Measurements from ENCODE around the gene TMPRSS7. TPM values are rescaled to one million over a fixed set of nuclear protein-coding genes. Genes with fewer than 3 reads are reported as not detected.

The TMPRSS7 gene
- total RNA-seq, 6 experiments from 2014 or later: 0.10 TPM; not detected in 5

DNA sequence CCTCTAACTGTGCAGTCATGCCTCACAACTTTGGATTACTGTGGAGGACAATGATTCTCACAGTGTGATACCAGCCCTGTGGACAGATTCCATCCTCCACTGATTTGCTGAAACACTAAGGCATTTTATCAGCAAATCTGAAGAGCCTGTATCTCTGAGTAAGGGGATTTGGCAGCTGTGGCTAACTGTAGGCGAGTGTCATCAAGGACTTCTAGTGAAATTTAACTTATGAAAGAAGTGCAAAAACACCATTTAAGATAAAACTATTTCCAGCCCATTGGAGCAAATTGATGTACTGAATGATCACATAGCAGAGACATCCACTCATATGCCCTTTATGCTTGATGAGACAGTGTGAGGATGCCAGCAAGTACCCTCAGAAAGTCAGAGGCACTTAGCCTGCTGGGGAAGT, 13.9 kb upstream of the TMPRSS7 start:
- no peak overlapping the region for H3K4me3 Mint-ChIP-seq
- H3K9me3 Mint-ChIP-seq: no peaks in the 10 kb centered on the region
- 0 out of 2 replicates have a peak, but pooled peaks cover 6% of the 10 kb centered on the region for H3K4me1 Mint-ChIP-seq (ENCODE audit: low read depth)
- no peak overlapping the region for H3K27ac Mint-ChIP-seq
- DNase-seq: no peak
- TF ChIP-seq CTCF (IDR thresholded peaks at IDR 0.05): no peak
- H3K27me3 Mint-ChIP-seq (ENCODE audit: insufficient read depth): no peaks in the 10 kb centered on the region; the same call in 1 of the 2 replicates
- H3K36me3 Mint-ChIP-seq (ENCODE audit: low read depth): peaks cover 5% of the 10 kb centered on the region; the same call in 1 of the 2 replicates

DNA sequence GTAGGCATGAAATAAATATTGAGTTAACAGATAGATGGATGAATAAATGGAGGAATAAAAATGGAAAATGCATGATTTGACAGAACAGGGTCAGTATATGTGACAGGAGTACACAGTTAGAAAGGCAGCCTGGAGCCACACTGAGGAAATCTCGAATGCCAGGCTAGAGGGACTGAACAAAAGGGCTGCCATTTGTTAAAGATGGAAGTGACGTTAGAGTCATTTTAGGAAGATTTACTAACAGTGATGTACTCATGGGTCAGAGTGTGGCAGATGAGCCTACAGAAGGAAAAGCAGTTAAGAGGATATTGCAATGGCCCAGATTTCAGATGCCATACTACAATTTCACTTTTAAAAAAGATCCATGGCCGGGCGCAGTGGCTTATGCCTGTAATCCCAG, 7.4 kb upstream of the TMPRSS7 start:
- Mint-ChIP-seq H3K9me3 (no peaks in the 10 kb centered on the region), H3K36me3 (ENCODE audit: low read depth) (no peaks in the 10 kb centered on the region), H3K4me3 (no peak overlapping the region), H3K27ac (no peak overlapping the region), H3K4me1 (ENCODE audit: low read depth) (peaks cover 17% of the 10 kb centered on the region; the same call in 1 of the 2 replicates), H3K27me3 (ENCODE audit: insufficient read depth) (no peaks in the 10 kb centered on the region; the same call in 1 of the 2 replicates)
- no peak for TF ChIP-seq CTCF (IDR thresholded peaks at IDR 0.05)
- no peak for DNase-seq

DNA sequence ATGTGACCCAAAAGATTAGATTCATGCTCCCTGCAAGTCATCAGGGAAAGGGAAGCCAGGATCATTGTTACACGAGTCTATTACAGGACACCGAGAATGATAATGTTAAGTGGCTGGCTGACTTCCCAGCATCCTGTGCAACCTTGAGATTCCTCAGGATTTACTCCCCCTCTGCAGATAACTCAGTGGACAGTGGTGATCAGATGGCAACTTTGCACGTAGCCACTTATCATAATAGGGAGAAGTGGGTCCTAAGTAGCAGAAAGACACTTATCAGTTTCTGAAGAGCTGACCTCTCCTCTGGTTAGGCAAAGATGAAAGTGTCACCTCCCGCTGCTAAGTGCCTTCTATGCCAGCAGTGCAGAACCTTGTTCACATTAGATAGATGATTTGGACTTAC, 6.7 kb upstream of the TMPRSS7 start:
- TF ChIP-seq CTCF (IDR thresholded peaks at IDR 0.05): no peak
- no peak for DNase-seq
- Mint-ChIP-seq H3K27me3 (ENCODE audit: insufficient read depth) (no peaks in the 10 kb centered on the region; the same call in 1 of the 2 replicates), H3K27ac (no peak overlapping the region), H3K36me3 (ENCODE audit: low read depth) (no peaks in the 10 kb centered on the region), H3K4me1 (ENCODE audit: low read depth) (peaks cover 17% of the 10 kb centered on the region; the same call in 1 of the 2 replicates), H3K4me3 (no peak overlapping the region), H3K9me3 (no peaks in the 10 kb centered on the region)

DNA sequence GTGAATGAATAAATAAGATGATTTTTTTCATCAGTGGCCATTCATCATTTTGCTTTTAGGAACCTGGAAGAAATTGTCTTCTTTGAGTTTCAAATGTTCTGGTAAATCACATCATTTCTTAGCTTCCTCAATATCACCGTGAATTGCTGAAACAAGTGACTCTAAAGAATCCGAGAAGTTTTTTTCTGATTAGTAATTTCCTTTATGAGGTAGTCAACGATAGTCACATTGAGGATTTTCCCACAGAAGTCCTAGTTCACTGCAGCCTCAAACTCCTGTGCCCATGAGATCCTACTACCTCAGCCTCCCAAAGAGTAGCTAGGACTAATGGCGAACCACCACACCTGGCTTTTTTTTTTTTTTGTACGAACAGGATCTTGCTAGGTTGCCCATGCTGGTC, 3.6 kb upstream of the TMPRSS7 start:
- peaks cover 17% of the 10 kb centered on the region; the same call in 1 of the 2 replicates for H3K4me1 Mint-ChIP-seq (ENCODE audit: low read depth)
- no peak for DNase-seq
- no peak overlapping the region for H3K4me3 Mint-ChIP-seq
- no peak for TF ChIP-seq CTCF (IDR thresholded peaks at IDR 0.05)
- no peaks in the 10 kb centered on the region for H3K27me3 Mint-ChIP-seq (ENCODE audit: insufficient read depth)
- no peaks in the 10 kb centered on the region for H3K36me3 Mint-ChIP-seq (ENCODE audit: low read depth)
- H3K9me3 Mint-ChIP-seq: no peaks in the 10 kb centered on the region
- no peak overlapping the region for H3K27ac Mint-ChIP-seq

- TF ChIP-seq CTCF (IDR thresholded peaks at IDR 0.05): no peak
- peaks cover 17% of the 10 kb centered on the region; the same call in 1 of the 2 replicates for H3K4me1 Mint-ChIP-seq (ENCODE audit: low read depth)
- no peak overlapping the region for H3K4me3 Mint-ChIP-seq
- no peaks in the 10 kb centered on the region; the same call in 1 of the 2 replicates for H3K27me3 Mint-ChIP-seq (ENCODE audit: insufficient read depth)
- no peaks in the 10 kb centered on the region for H3K9me3 Mint-ChIP-seq
- H3K27ac Mint-ChIP-seq: no peak overlapping the region
- H3K36me3 Mint-ChIP-seq (ENCODE audit: low read depth): no peaks in the 10 kb centered on the region
- no peak for DNase-seq
Measured at GRCh38 chr3:112032098-112032731, 2.3 kb upstream of the TMPRSS7 start.

Measured in HFFc6 (cell line).